HL-60 (cell line): ENCODE results near the gene TJP1.

Experiments
- CTCF ChIP-seq: IDR thresholded peaks from one replicate; pipeline ENCODE4 v1.5.1; 2011; ENCODE audit warnings: low read length, control low read depth, inconsistent platforms; ENCODE audit not compliant: insufficient read depth
- GABPA ChIP-seq: IDR thresholded peaks from 2 replicates; pipeline ENCODE4 v1.6.1; 2012; ENCODE audit warnings: low read depth
- POLR2AphosphoS5 ChIP-seq: IDR thresholded peaks from 2 replicates; pipeline ENCODE4 v1.6.1; 2012; ENCODE audit warnings: low read depth
- SPI1 ChIP-seq: IDR thresholded peaks from 2 replicates; pipeline ENCODE4 v1.6.1; 2012; ENCODE audit warnings: low read depth, mild to moderate bottlenecking, borderline replicate concordance
- TF ChIP-seq, protein P1 (sequence below): IDR thresholded peaks from 2 replicates; pipeline ENCODE4 v1.6.1; 2012; ENCODE audit warnings: low read depth; ENCODE audit not compliant: insufficient replicate concordance

DNA sequence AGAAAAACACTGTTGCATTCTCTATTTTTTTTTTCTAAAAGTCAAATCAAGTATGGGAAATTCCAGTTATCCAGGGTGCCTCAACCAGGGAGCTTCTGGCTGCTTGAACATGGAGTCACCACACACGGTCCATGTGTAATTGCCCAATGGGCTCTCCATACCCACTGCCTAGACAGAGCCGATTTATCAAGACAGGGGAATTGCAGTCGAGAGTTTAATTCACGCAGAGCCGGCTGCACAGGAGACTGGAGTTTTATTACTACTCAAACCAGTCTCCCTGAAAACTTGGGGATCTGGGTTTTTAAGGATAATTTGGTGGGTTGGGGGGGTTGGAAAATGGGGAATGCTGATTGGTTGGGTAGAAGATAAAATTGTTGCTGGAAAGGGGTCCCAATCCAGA is 149.8 kb downstream of the TJP1 start:
- no peak for TF ChIP-seq CTCF
- no peak for TF ChIP-seq GABPA
- TF ChIP-seq POLR2AphosphoS5 = no peak
- TF ChIP-seq, protein P1, sequence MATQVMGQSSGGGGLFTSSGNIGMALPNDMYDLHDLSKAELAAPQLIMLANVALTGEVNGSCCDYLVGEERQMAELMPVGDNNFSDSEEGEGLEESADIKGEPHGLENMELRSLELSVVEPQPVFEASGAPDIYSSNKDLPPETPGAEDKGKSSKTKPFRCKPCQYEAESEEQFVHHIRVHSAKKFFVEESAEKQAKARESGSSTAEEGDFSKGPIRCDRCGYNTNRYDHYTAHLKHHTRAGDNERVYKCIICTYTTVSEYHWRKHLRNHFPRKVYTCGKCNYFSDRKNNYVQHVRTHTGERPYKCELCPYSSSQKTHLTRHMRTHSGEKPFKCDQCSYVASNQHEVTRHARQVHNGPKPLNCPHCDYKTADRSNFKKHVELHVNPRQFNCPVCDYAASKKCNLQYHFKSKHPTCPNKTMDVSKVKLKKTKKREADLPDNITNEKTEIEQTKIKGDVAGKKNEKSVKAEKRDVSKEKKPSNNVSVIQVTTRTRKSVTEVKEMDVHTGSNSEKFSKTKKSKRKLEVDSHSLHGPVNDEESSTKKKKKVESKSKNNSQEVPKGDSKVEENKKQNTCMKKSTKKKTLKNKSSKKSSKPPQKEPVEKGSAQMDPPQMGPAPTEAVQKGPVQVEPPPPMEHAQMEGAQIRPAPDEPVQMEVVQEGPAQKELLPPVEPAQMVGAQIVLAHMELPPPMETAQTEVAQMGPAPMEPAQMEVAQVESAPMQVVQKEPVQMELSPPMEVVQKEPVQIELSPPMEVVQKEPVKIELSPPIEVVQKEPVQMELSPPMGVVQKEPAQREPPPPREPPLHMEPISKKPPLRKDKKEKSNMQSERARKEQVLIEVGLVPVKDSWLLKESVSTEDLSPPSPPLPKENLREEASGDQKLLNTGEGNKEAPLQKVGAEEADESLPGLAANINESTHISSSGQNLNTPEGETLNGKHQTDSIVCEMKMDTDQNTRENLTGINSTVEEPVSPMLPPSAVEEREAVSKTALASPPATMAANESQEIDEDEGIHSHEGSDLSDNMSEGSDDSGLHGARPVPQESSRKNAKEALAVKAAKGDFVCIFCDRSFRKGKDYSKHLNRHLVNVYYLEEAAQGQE = no peak
- no peak for TF ChIP-seq SPI1
